Hematopoietic multipotent progenitor cell treated with erythropoietin and hydrocortisone succinate and interleukin-3 and kit ligand, for 8 days (in vitro differentiated cells): ENCODE results near the gene ZNFX1.

Experiments used
- DNase-seq: peaks from one replicate; pipeline ENCODE4 v3.0.0-alpha.2; 2015

Gene ZNFX1

DNA sequence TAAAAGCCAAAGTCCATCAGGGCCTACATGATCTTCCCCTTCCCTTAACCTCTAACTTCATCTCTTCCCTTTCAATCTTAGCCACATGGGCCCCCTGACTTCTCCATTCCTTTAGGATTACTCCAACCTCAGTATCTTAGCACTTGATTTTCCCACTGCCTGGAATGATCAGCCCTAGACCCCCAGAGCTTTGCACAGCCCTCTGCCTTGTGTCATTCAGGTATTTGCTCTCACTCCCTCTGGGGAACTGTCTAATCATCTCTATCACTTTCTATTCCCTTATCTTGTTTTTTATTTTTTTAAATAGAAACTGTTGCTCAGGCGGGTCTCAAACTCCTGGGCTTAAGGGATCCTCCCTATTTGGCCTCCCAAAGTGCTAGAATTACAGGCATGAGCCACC lies 13.3 kb upstream of the ZNFX1 start:
- DNase-seq = no peak

DNA sequence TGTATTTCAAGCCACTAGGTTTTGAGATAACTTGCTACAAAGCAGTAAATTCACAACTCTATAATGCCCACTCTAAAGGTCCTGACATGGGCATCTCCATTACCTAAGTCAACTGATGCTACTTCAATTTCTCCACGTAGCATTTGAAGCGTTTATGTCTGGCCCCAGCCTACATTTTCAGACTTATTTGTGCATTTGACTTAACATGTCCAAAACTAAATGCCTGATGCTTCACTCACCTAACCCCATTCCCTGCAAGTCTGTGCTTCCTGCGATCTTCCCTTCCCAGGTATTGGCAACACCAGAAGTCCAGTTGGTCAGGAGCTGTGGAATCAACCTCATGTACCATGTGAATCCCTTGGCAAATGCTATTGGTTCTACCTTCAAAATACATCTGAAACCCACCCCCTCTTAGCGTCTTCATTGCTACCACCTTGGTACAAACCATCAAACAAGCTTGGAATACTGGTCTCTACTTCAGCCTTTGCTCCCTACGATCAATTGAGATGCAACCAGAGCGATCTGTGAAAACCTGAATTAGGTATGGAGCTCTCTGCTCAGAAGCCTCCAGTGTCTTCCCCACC lies 12.8 kb upstream of the ZNFX1 start:
- DNase-seq = no peak

DNA sequence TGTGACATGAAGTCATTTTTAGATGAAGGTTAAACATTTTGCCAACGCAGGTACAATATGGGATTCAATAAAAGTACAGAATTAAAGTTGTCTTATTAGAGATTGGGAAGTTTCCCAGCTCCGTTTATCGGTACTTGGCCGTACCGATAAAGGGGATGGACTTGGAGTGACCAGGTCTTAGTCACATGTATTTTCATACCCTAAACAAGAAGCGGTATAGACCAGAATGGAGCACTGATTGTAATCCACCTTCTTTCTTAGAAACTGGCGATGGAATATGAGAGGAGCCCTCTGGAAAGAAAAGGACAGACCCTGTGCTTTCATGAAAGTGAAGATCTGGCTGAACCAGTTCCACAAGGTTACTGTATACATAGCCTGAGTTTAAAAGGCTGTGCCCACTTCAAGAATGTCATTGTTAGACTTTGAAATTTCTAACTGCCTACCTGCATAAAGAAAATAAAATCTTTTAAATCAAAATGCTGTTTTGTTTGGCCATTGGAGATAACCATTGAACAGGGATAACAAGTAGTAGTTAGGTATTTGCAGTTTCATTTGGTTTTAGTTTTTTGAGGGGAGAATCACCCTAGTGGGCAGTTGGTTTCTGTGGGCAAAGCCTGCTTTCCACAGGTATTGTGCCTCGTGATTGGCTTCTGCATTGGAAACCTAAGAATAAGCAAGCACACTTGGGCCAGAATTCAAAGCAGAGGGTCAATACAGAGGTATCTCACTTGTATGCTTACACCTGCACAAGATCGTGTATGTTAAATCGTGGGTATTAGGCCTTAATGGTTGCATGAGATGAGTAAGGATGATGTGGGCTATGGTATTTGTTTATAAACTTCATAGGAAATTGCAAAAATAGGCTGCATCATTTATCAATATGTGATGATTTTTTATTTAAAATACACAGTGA lies 11.2 kb upstream of the ZNFX1 start:
- DNase-seq = no peak

DNA sequence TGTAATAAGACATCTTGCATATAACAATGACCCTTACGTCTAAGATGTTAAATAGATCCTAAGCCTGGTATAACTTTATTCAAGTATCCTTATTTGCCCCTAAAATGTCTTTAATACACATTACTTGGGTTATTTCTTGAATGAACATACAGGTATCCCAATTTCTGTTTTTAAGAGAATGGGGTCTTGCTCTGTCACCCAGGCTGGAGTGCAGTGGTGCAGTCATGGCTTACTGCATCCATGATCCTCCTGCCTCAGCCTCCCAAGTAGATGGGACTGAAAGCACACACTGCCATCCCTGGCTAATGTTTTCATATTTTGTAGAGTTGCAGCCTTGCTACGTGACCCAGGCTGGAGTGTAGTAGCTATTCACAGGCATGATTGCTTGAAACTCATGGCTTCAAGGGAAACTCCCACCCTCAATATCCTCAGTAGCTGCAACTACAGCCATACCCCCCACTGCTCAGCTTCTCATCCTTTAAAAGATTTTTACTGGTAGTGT lies 10.4 kb upstream of the ZNFX1 start:
- no peak for DNase-seq

DNA sequence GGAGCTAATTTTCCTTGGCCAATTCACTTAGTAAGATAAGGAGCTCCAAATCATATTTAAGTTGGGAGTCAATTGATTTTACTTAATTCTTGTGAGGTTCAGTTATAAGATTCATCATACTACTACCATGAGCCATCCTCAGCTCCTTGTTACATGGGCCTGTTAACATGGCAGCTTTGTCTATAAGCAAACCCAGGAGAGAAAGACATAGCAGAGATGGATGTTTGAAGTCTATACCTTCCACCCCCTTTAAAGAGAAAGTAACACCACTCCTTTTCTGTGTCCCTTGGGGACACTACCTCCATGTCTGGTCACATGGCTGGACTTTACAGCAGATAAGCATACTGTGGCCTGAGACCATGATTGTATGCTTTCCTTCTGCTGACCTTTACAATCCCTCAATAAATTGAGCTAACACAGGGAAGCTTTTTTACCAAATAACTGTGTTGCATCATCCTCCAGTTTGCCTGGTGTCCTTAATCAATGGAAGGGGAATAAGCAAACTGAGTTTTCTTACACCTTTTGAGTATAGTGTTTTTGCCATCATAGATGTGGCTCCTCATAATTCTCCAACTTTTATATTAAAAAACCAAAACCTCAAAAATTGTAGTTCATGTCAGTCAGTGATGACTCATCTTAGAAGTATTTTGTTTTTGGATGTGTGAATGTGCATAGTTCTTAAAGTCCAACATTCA lies 9.8 kb upstream of the ZNFX1 start:
- peak; percentile 25 for DNase-seq

DNA sequence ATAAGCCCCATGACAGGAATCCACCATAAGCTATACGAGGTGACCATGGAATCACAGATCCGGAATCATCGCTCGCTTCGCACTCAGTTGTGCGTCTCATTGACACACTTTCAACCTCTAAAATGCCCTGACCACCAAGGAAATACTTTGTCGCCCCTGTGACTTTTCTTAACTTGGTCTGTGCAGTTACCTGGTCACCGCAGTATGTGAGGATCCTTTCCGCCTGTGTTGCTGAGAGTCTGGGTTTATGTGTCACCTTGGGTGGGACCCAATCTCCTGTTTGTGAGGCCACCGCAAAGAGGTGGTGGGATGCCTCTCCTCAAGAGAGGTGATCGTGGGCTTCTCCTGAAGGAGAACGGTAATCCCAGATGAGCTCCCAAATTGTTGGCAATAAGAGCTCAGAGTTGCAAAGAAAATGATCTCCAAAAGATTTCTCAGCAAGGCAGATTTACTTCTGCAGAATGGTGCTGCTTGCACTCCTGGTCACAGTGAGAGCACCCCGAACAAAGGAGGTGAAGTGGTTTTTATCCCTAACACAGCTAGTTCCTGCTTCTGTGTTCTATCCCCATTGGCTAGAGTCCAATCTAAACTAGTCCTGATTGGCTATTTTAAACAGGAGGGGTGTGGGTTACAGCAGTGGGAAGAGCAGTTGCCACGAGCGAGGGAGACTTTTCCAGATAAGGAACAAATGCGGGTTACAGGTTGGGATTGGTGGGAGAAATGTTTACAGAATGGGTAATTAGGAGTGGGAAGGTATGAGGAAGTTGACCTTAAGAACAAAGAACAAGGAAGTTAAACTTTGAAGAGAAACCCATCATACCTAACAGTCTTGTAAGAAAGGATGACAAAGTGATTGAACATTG lies 9.1 kb upstream of the ZNFX1 start:
- DNase-seq = peak; percentile 55

DNA sequence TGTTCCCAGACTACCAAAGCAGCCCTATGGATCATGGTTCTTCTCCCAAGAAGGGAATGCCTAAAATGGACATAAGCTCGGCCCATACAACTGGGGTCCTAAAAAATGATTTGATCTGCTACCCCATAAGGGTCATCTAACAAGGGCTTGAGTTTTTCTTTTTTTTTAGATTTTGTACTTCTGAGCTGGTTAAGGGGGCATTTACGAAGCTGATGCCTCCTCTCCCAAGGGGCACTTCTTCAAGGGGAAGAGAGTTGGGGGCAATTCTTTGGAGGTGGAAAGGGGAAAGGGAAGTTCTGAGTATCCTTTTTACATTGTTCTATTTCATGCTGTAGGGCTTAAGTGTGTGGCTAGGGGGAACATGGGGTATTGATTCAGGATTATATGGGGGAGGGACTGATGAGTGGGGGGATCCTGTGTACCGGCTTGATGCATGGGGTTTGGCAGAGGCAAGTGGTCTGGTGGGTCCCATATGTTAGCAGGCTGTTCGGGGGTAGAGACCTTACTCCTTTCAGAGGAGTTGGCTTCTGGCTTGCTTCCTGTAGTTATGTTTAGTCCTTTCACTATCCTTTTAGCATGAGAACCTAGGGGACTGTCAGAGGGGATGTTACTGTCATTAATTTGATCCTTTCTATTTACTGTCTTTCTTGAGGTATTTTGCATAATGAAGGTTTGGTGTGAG lies 8.1 kb upstream of the ZNFX1 start:
- no peak for DNase-seq

DNA sequence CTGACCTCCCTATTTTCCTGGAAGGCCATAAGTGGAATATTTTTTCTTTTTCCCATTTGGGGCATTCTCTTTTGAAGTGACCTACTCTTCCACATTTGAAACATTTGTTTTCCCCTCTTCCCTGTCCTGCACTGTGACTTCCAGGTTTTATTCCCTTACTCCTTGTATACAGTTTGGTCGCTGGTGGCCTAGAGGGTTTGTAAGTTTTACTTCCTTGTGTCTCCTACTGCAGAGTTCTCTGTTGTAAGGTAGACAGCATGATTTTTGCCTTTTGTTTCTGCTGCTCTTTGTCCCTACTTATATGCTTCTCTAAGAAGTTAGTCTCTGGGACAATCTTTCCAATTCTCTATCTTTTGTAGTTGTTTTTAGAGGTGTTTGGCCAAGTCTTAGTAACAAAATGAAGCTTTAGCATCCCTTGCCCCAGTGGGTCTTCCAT lies 7.4 kb upstream of the ZNFX1 start:
- DNase-seq = no peak

DNA sequence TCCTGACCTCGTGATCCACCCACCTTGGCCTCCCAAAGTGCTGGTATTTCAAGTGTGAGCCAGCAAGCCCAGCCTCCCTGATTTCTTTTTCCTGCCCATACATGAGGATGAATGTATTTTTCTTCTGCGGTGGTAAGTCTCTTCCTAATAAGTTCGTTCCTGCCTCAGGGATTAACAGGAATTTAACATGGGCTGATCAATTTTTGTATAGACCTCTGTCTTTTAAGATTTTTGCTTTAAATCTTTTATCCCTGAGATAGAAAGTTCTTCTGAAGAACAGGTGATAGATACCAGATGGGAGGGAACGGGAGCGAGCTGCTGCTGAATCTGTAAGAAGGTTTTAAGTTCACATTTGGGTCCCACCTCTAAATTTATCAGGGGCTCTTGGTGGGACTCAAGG lies 7.0 kb upstream of the ZNFX1 start:
- no peak for DNase-seq

DNA sequence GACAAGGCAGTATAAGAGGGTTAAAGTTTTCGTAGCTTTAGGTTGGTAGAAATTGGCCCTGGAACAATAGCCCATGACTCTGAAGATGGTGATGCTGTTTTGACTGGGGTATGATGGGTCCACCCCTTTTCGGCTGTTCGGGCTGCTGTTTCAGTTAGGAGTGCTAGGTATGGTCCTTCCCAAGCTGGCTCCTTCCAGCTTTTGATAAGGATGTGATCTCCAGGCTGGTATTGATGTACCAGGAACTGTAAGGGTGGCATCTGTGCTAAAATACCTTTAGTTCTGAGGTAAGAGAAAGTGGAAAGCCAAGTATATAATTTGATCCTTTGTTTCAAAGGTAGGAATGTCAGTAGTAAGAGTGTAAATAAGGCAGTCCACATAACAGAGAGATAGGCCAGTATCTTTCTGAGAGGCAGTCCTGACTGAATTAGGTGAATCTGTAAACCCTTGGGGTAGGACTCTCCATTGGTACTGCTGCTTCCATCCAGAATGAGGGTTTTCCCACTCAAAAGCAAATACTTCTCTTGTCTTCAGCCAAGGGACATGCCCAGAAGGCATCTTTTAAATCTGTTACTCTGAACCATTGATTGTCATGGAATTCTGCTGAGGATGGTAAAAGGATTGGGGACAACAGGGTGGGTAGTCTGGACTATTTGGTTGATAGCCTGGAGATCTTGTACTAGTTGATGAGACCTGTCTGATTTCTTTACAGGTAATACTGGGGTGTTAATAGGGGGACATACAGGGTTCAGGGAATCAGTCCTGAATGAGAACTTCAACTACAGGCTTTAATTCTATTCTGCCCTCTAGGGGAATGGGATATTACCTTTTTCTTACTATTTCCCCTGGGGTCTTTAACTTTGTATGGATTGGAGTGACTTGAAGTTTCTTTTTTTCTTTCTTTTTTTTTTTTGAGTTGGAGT lies 6.1 kb upstream of the ZNFX1 start:
- peak; percentile 31 for DNase-seq

DNA sequence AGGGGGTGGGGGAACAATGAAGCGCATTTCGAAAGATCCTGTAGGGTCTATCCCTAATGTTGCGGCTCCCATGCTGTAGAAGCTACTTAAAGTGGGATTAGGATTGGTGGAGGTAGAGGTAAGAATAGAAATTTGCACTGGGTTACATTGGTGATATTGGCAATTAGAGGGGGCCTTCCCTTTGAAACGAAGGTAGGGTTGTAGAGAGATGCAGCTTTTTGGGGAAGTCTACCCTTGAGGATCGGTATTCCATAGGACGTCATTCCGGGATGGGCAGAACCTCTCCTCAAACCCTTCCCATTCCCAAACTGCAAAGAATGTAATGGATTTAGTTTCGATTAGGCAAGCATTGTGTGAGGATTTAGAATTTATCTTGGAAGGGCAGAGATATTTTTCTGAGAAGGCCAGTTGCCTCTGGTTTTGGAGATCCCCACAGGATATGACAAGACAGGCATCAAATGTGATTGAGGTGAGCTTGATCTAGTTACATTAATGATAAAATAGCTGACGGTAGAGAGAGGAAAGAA lies 5.4 kb upstream of the ZNFX1 start:
- no peak for DNase-seq

DNA sequence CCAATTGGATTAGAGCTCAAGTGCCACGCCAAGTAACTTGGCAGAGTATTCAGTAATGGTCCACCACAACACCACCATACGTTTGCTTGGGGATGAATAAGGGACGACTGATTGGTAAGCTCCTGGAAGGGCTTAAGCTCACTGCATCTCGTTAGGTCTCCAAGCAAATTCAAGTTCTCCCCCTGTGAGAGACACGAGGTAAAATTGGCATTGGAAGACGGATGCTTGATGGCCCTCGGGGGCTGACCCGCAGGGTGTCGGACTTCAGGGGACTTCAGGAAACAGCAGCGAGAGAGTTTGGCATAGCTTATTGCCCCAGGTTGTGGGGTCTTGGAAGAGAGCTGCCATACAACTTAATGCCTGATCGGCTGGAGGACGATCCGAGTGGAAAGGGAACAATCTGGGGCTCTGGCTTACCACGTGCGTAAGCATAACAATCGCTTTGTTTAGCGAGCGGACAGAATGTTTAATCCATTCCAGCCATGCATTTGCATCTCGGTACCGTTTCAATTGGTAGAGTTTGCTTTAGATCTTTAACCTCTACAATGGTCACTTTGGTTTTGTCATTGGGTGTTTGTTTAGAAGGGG lies 4.8 kb upstream of the ZNFX1 start:
- peak; percentile 19 for DNase-seq

DNA sequence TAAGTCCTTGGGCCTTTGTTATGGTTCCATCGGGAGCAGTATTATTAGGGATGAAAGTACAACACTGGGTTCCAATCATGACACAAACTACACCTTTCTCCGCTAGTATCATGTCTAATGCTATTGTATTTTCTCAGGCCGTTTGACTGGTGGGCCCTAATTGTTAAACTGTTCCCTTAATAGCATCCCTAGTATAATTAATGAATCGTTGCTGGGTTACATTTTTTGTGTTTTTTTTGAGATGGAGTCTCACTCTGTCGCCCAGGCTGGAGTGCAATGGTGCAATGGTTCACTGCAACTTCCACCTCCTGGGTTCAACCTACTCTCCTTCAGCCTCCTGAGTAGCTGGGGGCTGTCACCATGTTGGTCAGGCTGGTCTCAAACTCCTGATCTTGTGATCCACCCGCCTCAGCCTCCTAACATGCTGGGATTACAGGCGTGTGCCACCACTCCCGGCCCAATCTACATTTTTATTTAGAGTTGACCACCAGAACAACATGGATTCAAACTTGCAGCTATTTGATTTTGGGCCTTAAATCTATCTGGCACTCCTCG lies 4.1 kb upstream of the ZNFX1 start:
- DNase-seq = no peak

DNA sequence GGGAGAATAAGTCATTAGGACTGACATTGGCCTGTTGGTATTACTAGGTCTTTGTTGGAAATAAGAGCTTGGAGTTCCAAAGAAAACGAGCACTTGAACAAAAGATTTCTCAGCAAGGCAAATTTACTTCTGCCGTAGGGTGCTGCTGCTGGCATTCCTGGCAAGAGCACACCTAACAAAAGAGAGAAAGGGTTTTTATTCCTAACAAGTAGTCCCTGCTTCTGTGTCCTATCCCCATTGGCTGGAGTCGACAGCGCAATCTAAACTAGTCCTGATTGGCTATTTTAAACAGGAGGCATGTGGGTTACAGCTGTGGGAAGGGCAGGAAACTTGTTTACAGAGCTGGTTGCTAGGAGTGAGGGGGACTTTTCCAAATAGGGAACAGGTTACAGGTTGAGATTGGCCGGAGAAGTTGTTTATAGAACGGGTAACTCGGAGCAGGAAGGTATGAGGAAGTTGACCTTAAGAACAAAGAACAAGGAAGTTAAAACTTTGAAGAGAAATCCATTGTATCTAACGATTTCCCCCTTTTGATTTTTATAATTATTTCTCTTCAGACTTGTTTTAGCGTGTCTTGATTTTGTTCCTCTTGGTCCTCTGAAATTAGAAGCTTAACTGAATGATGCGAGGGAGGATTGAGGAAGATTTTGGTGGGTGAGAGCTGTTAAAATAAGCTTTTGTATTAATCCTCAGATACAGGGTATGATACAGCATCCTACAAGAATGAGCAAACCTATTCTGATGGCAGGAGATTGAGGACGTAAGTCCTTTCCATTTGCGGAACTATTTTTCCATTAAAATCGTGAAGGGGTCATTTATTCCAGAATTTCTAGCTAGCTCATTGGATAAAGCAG lies 3.4 kb upstream of the ZNFX1 start:
- DNase-seq = peak; percentile 52

DNA sequence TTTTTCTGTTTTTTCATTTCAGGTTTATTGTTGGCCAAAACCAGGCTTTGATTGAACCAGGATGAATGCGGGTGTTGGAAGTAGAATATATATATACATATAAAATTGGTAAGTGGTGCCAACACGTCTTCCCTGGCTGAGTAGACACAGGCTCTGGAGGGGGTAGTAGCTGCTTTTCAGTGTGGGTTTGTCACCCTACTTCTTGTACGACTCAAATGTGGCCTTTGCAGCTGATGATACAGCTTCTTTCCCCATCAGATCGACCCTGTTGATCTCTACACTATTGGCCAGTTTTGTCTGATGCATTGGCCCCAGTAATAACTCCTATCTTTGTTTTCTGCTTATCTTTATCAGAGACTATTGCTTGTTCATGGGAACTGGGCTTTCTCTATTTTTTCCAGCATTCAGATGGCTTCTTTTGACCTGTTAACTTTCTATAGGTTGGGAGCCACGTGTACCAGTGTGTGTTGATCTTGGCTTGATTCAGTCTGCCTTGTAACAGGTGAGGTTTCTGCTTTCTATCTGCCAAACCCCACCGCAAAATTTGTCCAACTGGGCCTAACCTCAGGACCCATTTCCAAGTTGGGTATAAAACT lies 2.7 kb upstream of the ZNFX1 start:
- peak; percentile 51 for DNase-seq

DNA sequence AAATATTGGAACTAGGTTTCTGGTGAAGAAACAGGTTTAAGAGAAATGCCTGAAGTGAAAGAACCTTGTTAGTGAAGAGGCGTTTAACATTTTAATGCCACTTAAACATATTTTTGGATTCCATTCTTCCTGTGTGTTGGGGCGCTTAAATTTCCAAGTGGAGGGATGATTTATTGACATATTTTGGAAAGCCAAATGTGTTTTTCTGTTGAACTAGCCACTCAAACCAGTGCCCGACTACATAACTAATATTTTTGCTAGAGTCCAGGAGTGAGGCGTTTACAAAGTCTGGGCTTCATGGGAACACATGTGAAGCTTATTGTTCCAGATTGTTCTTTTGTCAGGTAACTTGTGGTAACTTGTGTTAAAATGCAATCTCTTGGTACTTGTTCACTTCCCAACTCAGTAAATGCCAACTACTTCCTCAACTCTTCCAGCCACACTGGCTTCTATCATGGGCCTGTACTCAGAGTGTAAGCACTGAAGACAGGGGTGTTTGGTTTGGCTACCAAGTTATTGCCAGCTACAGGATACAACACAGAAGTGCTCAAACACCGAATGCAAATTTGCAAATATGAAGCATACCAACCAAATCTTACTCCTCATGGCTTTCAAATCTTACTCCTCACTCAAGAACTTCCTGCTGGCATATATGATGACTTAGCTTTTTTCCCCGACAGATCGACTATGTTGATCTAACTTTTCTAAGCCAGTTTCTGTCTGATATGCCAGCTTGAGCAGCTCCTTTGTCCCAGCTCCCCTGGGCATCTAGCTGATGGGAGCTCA lies 2.0 kb upstream of the ZNFX1 start:
- DNase-seq = peak; percentile 62

DNA sequence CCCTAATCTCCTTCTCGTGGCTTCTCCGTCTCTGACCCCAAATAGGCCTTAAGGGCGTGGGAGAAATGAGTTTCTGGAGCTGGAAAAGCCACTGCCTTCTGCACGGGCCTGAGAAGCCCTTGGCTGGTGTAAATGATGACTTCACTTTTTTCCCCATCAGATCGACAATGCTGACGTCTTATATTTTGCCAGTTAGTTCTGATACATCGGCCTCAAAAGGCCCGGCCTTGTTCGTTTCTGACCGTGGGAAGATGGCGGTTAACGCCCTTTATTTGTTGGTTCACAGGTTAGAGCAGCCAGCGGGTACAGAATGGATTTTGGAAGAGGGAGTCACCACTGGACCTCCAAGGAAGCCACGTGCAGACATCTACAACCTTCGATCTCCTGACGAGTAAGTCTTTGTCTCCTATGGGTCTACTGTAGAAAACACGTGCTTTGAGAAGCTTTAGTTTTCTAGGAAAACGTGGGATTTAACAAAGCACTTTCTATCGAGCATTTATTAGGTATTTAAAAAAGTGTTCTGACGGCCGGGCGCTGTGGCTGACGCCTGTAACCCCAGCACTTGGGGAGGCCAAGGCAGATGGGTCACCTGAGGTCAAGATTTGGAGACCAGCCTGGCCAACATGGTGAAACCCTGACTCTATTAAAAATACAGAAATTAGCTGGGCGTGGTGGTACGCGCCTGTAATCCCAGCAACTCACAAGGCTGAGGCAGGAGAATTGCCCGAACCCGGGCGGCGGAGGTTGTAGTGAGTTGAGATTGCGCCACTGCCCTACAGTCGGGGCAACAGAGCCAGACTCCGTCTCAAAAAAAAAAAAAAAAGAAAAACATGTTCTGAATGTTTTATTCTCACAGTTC lies 1.2 kb upstream of the ZNFX1 start:
- peak; percentile 61 for DNase-seq
